ENCODE results near the gene RDH13. TPM values are rescaled to one million over a fixed set of nuclear protein-coding genes. Genes with fewer than 3 reads are reported as not detected.
"Not testable (repeated sequence)": the region's sequence is repeated elsewhere in the genome, so short reads cannot be mapped to it uniquely, and the experiment has no call there.

Gene RDH13
- total RNA-seq, 1 donor, result 12.7 TPM

DNA sequence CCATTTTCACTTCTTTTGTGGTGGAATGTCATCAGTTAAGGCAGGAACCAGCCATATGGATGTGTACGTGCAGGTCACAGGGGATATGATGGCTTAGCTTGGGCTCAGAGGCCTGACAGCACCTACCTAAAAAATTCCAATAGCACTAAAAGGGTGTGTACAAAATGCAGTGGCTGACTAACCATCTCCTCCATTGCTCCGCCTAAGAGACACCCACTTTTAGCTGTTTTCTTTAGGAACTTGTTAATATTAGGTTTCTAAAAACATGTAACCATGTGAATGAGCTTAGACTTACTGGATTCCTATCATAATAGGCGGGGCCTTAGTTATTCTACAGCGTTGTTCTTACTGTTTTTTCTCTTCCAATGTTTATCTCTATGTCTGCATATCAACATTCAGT, 50.6 kb downstream of the RDH13 start:
- no peak for TF ChIP-seq CTCF (IDR thresholded peaks at IDR 0.05; ENCODE audit: extremely low read depth, low read depth, low read length)
- Histone ChIP-seq H4K20me1 (ENCODE audit: insufficient read depth, low read length) (no peaks in the 10 kb centered on the region), H3K27me3 (ENCODE audit: insufficient read depth, low read length) (no peaks in the 10 kb centered on the region), H3K27ac (ENCODE audit: low read depth, low read length) (no peak overlapping the region), H3K9me3 (ENCODE audit: low read depth, low read length) (no peaks in the 10 kb centered on the region), H2AFZ (ENCODE audit: low read length) (no peak overlapping the region), H3K4me2 (ENCODE audit: insufficient read depth, low read length) (no peak overlapping the region), H3K4me1 (ENCODE audit: insufficient read depth, low read length) (no peaks in the 10 kb centered on the region), H3K36me3 (ENCODE audit: insufficient read depth, low read length) (no peaks in the 10 kb centered on the region), H3K4me3 (ENCODE audit: insufficient read depth, low read length) (no peak overlapping the region), H3K79me2 (ENCODE audit: insufficient read depth, low read length) (no peaks in the 10 kb centered on the region)
- DNase-seq (ENCODE audit: insufficient read length, low spot score, missing footprints), result no peak

GRCh38 chr19:55010561-55010960, 52.4 kb downstream of the RDH13 start:
- not testable (repeated sequence) for H3K9me3 ChIP-seq (ENCODE audit: low read depth, low read length); H3K27me3 ChIP-seq (ENCODE audit: insufficient read depth, low read length); H3K4me3 ChIP-seq (ENCODE audit: insufficient read depth, low read length); H3K4me1 ChIP-seq (ENCODE audit: insufficient read depth, low read length); H2AFZ ChIP-seq (ENCODE audit: low read length); H4K20me1 ChIP-seq (ENCODE audit: insufficient read depth, low read length); H3K79me2 ChIP-seq (ENCODE audit: insufficient read depth, low read length); H3K27ac ChIP-seq (ENCODE audit: low read depth, low read length); DNase-seq (ENCODE audit: insufficient read length, low spot score, missing footprints); H3K4me2 ChIP-seq (ENCODE audit: insufficient read depth, low read length); H3K36me3 ChIP-seq (ENCODE audit: insufficient read depth, low read length)

DNA sequence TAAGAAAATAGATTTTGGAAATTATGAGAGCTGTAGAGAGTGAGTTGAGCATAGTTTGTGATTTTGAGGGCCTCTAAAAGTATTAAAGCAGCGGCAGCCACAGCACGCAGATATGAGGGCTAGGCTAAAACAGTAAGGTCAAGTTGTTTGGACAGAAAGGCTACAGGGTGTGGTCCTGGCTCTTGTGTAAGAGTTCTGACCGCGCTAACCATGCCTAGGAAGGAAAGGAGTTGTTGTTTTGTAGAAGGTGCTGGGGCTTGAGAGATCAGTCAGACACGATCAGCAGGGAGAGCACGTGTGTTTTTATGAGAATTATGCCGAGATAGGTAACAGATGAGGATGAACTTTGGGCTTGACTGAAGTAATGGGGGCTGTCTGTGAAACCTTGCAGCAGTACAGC, 54.2 kb downstream of the RDH13 start:
- H3K4me1 ChIP-seq (ENCODE audit: insufficient read depth, low read length); H3K36me3 ChIP-seq (ENCODE audit: insufficient read depth, low read length); H3K27ac ChIP-seq (ENCODE audit: low read depth, low read length); H3K79me2 ChIP-seq (ENCODE audit: insufficient read depth, low read length); H3K4me3 ChIP-seq (ENCODE audit: insufficient read depth, low read length); DNase-seq (ENCODE audit: insufficient read length, low spot score, missing footprints); H3K9me3 ChIP-seq (ENCODE audit: low read depth, low read length); H3K4me2 ChIP-seq (ENCODE audit: insufficient read depth, low read length); H2AFZ ChIP-seq (ENCODE audit: low read length); H4K20me1 ChIP-seq (ENCODE audit: insufficient read depth, low read length); H3K27me3 ChIP-seq (ENCODE audit: insufficient read depth, low read length): not testable (repeated sequence)

DNA sequence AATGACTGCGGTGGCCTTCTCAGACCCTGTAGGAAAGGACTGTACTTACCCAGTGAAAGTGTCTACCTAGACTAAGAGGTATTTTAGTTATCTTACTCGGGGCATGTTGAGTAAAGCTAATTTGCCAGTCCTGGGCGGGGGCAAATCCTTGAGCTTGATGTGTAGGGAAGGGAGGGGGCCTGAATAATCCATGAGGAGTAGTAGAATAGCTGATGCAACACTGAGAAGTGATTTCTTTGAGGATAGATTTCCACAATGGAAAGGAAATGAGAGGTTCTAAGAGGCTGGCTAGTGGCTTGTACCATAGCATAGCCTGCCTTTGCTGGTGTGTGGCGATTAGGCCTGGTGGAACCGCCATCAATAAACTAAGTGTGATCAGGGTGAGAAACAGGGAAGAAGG, 54.8 kb downstream of the RDH13 start:
- not testable (repeated sequence) for H3K4me2 ChIP-seq (ENCODE audit: insufficient read depth, low read length); H3K79me2 ChIP-seq (ENCODE audit: insufficient read depth, low read length); H3K4me1 ChIP-seq (ENCODE audit: insufficient read depth, low read length); H4K20me1 ChIP-seq (ENCODE audit: insufficient read depth, low read length); H3K9me3 ChIP-seq (ENCODE audit: low read depth, low read length); H3K36me3 ChIP-seq (ENCODE audit: insufficient read depth, low read length); H3K4me3 ChIP-seq (ENCODE audit: insufficient read depth, low read length); H3K27me3 ChIP-seq (ENCODE audit: insufficient read depth, low read length); H2AFZ ChIP-seq (ENCODE audit: low read length); H3K27ac ChIP-seq (ENCODE audit: low read depth, low read length); DNase-seq (ENCODE audit: insufficient read length, low spot score, missing footprints)

- DNase-seq (ENCODE audit: insufficient read length, low spot score, missing footprints); H3K4me1 ChIP-seq (ENCODE audit: insufficient read depth, low read length); H3K4me3 ChIP-seq (ENCODE audit: insufficient read depth, low read length); H3K36me3 ChIP-seq (ENCODE audit: insufficient read depth, low read length); H2AFZ ChIP-seq (ENCODE audit: low read length); H3K27me3 ChIP-seq (ENCODE audit: insufficient read depth, low read length); H3K9me3 ChIP-seq (ENCODE audit: low read depth, low read length); H3K4me2 ChIP-seq (ENCODE audit: insufficient read depth, low read length); H4K20me1 ChIP-seq (ENCODE audit: insufficient read depth, low read length); H3K27ac ChIP-seq (ENCODE audit: low read depth, low read length); H3K79me2 ChIP-seq (ENCODE audit: insufficient read depth, low read length): not testable (repeated sequence)
Measured at GRCh38 chr19:55007537-55007936, 55.4 kb downstream of the RDH13 start.

- H3K36me3 ChIP-seq (ENCODE audit: insufficient read depth, low read length); H3K27me3 ChIP-seq (ENCODE audit: insufficient read depth, low read length); H2AFZ ChIP-seq (ENCODE audit: low read length); H3K79me2 ChIP-seq (ENCODE audit: insufficient read depth, low read length); H3K9me3 ChIP-seq (ENCODE audit: low read depth, low read length); DNase-seq (ENCODE audit: insufficient read length, low spot score, missing footprints); H3K4me3 ChIP-seq (ENCODE audit: insufficient read depth, low read length); H3K4me1 ChIP-seq (ENCODE audit: insufficient read depth, low read length); H3K27ac ChIP-seq (ENCODE audit: low read depth, low read length); H4K20me1 ChIP-seq (ENCODE audit: insufficient read depth, low read length); H3K4me2 ChIP-seq (ENCODE audit: insufficient read depth, low read length): not testable (repeated sequence)
Measured at GRCh38 chr19:55006795-55007194, 56.2 kb downstream of the RDH13 start.
